22Rv1 (cell line): ENCODE results near the gene ATP2B3.

Experiments
- ZFX ChIP-seq: fragments of 450-650 bp; IDR thresholded peaks from 2 replicates; pipeline ENCODE4 v1.6.1; 2017; ENCODE audit warnings: antibody characterized with exemption, borderline replicate concordance
- TF ChIP-seq, protein P1 (sequence below): fragments of 450-650 bp; IDR thresholded peaks from 2 replicates; pipeline ENCODE4 v1.5.1; 2017; ENCODE audit warnings: mild to moderate bottlenecking

- TF ChIP-seq, protein P1, sequence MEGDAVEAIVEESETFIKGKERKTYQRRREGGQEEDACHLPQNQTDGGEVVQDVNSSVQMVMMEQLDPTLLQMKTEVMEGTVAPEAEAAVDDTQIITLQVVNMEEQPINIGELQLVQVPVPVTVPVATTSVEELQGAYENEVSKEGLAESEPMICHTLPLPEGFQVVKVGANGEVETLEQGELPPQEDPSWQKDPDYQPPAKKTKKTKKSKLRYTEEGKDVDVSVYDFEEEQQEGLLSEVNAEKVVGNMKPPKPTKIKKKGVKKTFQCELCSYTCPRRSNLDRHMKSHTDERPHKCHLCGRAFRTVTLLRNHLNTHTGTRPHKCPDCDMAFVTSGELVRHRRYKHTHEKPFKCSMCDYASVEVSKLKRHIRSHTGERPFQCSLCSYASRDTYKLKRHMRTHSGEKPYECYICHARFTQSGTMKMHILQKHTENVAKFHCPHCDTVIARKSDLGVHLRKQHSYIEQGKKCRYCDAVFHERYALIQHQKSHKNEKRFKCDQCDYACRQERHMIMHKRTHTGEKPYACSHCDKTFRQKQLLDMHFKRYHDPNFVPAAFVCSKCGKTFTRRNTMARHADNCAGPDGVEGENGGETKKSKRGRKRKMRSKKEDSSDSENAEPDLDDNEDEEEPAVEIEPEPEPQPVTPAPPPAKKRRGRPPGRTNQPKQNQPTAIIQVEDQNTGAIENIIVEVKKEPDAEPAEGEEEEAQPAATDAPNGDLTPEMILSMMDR, result no peak
- TF ChIP-seq ZFX, result no peak
These were observed 77.9 kb downstream of the ATP2B3 start for GRCh38 chrX:153595387-153595786.
